GM18499 (cell line): ENCODE measurements around the gene NMD3.

Experiments
- ATAC-seq: cut with Tn5 transposase; IDR thresholded peaks from one replicate; pipeline ENCODE4 v1.9.1; 2021; ENCODE audit warnings: moderate number of reproducible peaks; ENCODE audit not compliant: insufficient read depth, unreplicated experiment

Gene NMD3

GRCh38 chr3:161224786-161225185 is 3.7 kb downstream of the NMD3 start:
- ATAC-seq: no peak

- no peak for ATAC-seq
Measured at GRCh38 chr3:161230621-161231171, 9.6 kb downstream of the NMD3 start.

- no peak for ATAC-seq
Measured at GRCh38 chr3:161231861-161232260, 10.8 kb downstream of the NMD3 start.

GRCh38 chr3:161233557-161233956 is 12.4 kb downstream of the NMD3 start:
- no peak for ATAC-seq

- no peak for ATAC-seq
Measured at GRCh38 chr3:161236240-161236639, 15.1 kb downstream of the NMD3 start.

GRCh38 chr3:161239700-161240099 is 18.6 kb downstream of the NMD3 start:
- ATAC-seq: no peak

GRCh38 chr3:161244538-161244937 is 23.4 kb downstream of the NMD3 start:
- ATAC-seq: no peak

- ATAC-seq: no peak
Measured at GRCh38 chr3:161247049-161247448, 25.9 kb downstream of the NMD3 start.

GRCh38 chr3:161250116-161250515 is 29.0 kb downstream of the NMD3 start:
- no peak for ATAC-seq

- no peak for ATAC-seq
Measured at GRCh38 chr3:161251716-161252115, 30.6 kb downstream of the NMD3 start.

- ATAC-seq: no peak
Measured at GRCh38 chr3:161252143-161252542, 31.0 kb downstream of the NMD3 start.

GRCh38 chr3:161253711-161254110 is 32.6 kb downstream of the NMD3 start:
- ATAC-seq: no peak

GRCh38 chr3:161254861-161255260 is 33.8 kb downstream of the NMD3 start:
- ATAC-seq: no peak

GRCh38 chr3:161263057-161263456 is 41.9 kb downstream of the NMD3 start:
- ATAC-seq: no peak

GRCh38 chr3:161264852-161265251 is 43.7 kb downstream of the NMD3 start:
- no peak for ATAC-seq

- no peak for ATAC-seq
Measured at GRCh38 chr3:161265916-161266571, 44.9 kb downstream of the NMD3 start.

- no peak for ATAC-seq
Measured at GRCh38 chr3:161266731-161267150, 45.6 kb downstream of the NMD3 start.

- no peak for ATAC-seq
Measured at GRCh38 chr3:161267646-161268045, 46.5 kb downstream of the NMD3 start.

GRCh38 chr3:161268601-161269000 is 47.5 kb downstream of the NMD3 start:
- no peak for ATAC-seq

GRCh38 chr3:161270991-161271390 is 49.9 kb downstream of the NMD3 start:
- no peak for ATAC-seq

- no peak for ATAC-seq
Measured at GRCh38 chr3:161271646-161272045, 50.5 kb downstream of the NMD3 start.

GRCh38 chr3:161272524-161272923 is 51.4 kb downstream of the NMD3 start:
- no peak for ATAC-seq
